ENCODE results near the gene EXOSC2. TPM values are rescaled to one million over a fixed set of nuclear protein-coding genes. Genes with fewer than 3 reads are reported as not detected.
"Not testable (repeated sequence)": the region's sequence is repeated elsewhere in the genome, so short reads cannot be mapped to it uniquely, and the experiment has no call there.

EXOSC2 gene
- total and polyA plus RNA-seq, 9 donors: 14.7 to 40.1 (median 33.1) TPM

DNA sequence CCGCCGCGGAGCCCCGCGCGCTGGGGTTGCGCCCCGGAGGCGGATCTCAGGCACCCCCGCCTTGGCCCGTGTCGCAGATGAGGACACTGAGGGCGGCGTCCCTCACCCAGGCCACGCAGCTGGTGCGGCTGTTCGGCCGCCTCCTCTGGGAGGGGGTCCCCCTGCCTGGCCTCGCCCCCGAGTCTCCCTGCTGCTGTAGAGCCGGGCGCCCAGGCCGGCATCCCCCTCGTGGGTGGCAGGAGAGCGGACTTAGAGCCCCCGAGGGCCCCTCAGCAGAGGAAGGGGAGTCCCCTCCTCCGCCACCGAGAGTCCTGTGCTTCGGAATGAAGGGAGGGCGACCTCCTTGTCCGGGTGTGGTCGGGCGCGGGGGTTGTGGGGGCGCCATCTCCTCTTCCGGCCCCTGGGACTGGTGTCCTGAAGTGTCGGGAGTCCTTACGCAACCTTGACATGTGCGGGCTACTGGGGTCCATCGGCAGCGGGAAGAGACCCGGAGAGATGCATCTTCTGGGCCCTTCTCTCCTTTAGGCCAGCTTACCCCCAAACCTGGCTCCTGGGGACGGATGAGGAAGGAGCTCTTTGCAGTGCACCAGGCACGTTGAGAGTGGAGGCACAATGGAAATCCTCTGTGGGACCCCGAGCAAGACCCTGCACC, 11.7 kb upstream of the EXOSC2 start:
- WGBS, 3 donors: 1 to 2% (median 1%) methylated on average over 17 to 45 of the region's 45 CpGs
- intact Hi-C loops (cut with DNase I): loop anchor here in 3 of 4 donors (5.0 to 10.0 kb wide), 3 partner anchors 220 to 577 kb away; no protein-coding TSS in a partner anchor

DNA sequence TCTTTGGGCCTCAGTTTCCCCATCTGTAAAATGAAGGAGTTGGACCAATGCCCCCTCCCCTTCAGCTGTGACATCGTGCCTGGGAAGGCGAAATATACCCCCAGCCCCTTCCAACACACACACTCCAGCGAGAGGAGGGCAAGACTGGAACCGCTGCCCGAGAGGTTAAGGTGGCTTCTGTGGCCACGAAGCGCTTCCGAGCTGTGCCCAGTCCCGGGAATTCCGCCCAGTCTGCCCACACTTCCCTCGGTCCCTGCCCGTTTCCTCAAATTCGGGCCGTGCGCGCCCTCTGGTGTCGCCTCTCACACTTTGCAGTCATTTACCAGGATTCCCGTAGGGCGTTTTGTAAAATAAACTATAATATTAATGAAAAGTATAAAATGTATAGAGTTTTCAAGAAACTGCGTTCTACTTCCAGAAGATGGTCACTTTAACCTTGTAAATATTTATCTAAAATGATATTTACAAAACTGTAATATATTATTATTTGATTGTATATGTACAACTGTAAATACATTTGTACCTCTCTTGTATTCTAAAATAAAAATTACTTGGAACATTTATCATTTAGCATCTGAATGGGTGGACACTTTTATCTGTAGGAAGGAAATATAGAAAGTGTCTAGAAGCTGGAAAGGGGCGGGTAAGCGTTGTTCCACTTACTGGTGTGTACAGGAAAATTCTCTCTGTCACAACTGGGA, 11.0 kb upstream of the EXOSC2 start:
- Histone ChIP-seq H3K9me3 (no peaks in the 10 kb centered on the region), H3K4me3 (peak overlapping the region; percentile 40), H3K4me1 (ENCODE audit: insufficient read depth) (peaks cover 4% of the 10 kb centered on the region), H3K36me3 (no peaks in the 10 kb centered on the region), H3K27ac (no peak overlapping the region), H3K27me3 (no peaks in the 10 kb centered on the region)
- intact Hi-C loops (cut with DNase I): loop anchor here in 3 of 4 donors (5.0 to 10.0 kb wide), 3 partner anchors 220 to 578 kb away; no protein-coding TSS in a partner anchor
- TF ChIP-seq POLR2A (IDR thresholded peaks at IDR 0.05): no peak
- TF ChIP-seq, protein P1, sequence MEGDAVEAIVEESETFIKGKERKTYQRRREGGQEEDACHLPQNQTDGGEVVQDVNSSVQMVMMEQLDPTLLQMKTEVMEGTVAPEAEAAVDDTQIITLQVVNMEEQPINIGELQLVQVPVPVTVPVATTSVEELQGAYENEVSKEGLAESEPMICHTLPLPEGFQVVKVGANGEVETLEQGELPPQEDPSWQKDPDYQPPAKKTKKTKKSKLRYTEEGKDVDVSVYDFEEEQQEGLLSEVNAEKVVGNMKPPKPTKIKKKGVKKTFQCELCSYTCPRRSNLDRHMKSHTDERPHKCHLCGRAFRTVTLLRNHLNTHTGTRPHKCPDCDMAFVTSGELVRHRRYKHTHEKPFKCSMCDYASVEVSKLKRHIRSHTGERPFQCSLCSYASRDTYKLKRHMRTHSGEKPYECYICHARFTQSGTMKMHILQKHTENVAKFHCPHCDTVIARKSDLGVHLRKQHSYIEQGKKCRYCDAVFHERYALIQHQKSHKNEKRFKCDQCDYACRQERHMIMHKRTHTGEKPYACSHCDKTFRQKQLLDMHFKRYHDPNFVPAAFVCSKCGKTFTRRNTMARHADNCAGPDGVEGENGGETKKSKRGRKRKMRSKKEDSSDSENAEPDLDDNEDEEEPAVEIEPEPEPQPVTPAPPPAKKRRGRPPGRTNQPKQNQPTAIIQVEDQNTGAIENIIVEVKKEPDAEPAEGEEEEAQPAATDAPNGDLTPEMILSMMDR (IDR thresholded peaks at IDR 0.05): peak; percentile 70 to 74 (median 72)
- WGBS, 3 donors: 4 to 5% (median 4%) methylated on average over 22 of the region's 22 CpGs
- peak; percentile 61 to 81 (median 75) for DNase-seq

More for the DNA sequence above, 11.7 kb upstream of the EXOSC2 start:
- DNase-seq: peak in 2 of 5 donors; percentile 35 to 44
- Histone ChIP-seq H3K36me3 (no peaks in the 10 kb centered on the region), H3K27ac (no peak overlapping the region), H3K9me3 (no peaks in the 10 kb centered on the region), H3K4me3 (peak overlapping the region; percentile 40), H3K27me3 (no peaks in the 10 kb centered on the region), H3K4me1 (ENCODE audit: insufficient read depth) (peaks cover 4% of the 10 kb centered on the region)
- TF ChIP-seq, protein P1 (IDR thresholded peaks at IDR 0.05): no peak
- TF ChIP-seq POLR2A (IDR thresholded peaks at IDR 0.05) (no peak), EP300 (IDR thresholded peaks at IDR 0.05) (no peak)

DNA sequence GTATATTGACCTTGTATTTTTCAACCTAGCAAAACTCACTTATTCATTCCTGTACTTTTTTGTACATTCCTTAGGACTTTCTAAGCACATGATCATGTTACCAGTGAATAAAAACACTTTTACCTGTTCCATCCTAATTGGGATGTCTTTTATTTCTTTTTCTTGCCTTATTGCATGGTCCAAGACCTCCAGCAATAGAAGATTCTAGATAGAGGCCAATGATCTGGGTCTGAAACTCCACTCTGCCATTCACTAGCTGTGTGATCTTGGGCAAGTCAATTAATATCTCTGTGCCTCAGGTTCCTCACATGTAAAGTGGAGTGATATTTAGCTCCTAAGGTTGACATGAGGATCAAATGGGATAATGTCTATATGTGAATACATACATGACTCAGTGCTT, 8.5 kb upstream of the EXOSC2 start:
- no peaks in the 10 kb centered on the region for H3K27me3 ChIP-seq
- intact Hi-C loops (cut with DNase I): loop anchor here in 3 of 4 donors (2.0 to 10.0 kb wide), 3 partner anchors 224 to 580 kb away; no protein-coding TSS in a partner anchor
- H3K36me3 ChIP-seq: no peaks in the 10 kb centered on the region
- no peak for TF ChIP-seq EP300 (IDR thresholded peaks at IDR 0.05)
- TF ChIP-seq, protein P1 (IDR thresholded peaks at IDR 0.05): no peak
- no peak for TF ChIP-seq POLR2A (IDR thresholded peaks at IDR 0.05)
- DNase-seq: no peak
- H3K27ac ChIP-seq: no peak overlapping the region
- H3K4me1 ChIP-seq (ENCODE audit: insufficient read depth): peaks cover 4% of the 10 kb centered on the region
- no peaks in the 10 kb centered on the region for H3K9me3 ChIP-seq
- H3K4me3 ChIP-seq: no peak overlapping the region

DNA sequence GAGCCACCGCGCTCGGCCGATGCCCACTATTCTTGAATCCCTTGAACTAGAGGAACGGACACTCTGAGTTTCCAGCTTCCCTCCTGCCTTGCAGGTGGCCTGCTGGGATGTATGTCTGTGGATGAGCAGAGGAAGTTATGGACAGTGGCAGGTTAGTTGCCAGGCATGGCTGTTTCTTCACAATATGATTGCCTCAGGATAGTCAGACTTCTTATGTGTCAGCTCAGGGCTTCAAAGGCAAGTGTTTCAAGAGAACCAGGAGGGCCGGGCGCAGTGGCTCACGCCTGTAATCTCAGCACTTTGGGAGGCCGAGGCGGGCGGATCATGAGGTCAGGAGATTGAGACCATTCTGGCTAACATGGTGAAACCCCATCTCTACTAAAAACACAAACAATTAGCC, 7.6 kb upstream of the EXOSC2 start:
- H3K36me3 ChIP-seq; H3K4me3 ChIP-seq; H3K9me3 ChIP-seq; H3K27me3 ChIP-seq; H3K4me1 ChIP-seq (ENCODE audit: insufficient read depth); DNase-seq; H3K27ac ChIP-seq: not testable (repeated sequence)
- intact Hi-C loops (cut with DNase I): loop anchor here in 3 of 4 donors (2.0 to 10.0 kb wide), 3 partner anchors 225 to 581 kb away; no protein-coding TSS in a partner anchor
- 91 to 96% (median 93%) methylated on average over 11 of the region's 11 CpGs for WGBS, 3 donors
